Measurements from ENCODE around the gene GRID1.
"Not testable (repeated sequence)": the region's sequence is repeated elsewhere in the genome, so short reads cannot be mapped to it uniquely, and the experiment has no call there.

- TF ChIP-seq CTCF, POLR2A (IDR thresholded peaks at IDR 0.05): not testable (repeated sequence)
Observed at GRCh38 chr10:85929993-85930392, 436.6 kb downstream of the GRID1 start.

All from esophagus squamous epithelium (tissue), 4 donors.